Gastroesophageal sphincter (tissue), 3 donors: Measurements from ENCODE around the gene WDR27.

Experiments used
- POLR2A ChIP-seq, 2 donors: fragments of 450-650 bp; IDR thresholded peaks; one replicate each; pipeline ENCODE4 v1.6.1; 2017; ENCODE audit warnings: antibody characterized with exemption in 2 of 2, mild to moderate bottlenecking in 2 of 2, moderate library complexity in 1 of 2
- TF ChIP-seq, protein P1 (sequence below), 4 experiments: fragments of 200-600 bp in 2 of 4; fragments of 450-650 bp in 2 of 4; sonication (generic) in 1 of 4; IDR thresholded peaks; one replicate each; pipeline ENCODE4 v1.5.1; 2017 to 2019; ENCODE audit warnings: antibody characterized with exemption in 4 of 4, mild to moderate bottlenecking in 2 of 4, moderate library complexity in 2 of 4

DNA sequence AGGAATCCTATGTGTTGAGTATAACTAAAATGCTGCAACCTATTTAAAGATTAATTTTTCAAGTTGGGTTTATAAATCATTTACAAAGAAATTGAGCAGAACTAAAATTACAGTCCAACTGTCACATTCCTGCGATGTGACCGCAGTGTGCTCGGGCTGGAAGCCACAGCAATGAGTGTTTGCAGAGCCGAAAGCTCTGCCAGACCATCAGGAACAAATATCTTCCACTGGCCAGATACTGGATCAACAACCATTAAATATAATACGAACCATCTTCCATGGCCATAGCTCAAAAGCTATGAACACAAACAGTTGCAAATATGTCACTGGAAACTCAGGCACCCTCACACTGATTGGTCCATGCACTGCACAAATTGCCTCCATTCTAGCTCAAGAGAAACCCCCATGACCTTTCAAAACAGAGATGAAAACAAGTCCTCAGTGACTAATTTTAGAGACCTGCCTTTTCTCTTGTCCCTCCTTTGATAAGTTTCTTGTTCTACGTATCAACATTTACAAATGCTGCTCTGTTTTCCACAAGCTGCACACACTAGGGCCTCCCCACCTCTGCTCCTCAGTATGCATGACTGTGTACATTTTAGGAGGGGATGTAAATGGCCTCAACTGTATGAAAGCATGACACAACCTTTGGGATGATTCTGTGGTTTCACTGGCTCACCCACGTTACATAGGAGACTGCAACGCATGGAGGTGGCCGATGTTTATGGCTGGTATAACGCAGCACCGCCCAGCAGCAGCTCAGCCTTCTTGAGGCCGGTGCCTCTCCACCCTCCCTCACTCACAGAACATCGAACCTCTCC lies 171.7 kb downstream of the WDR27 start:
- TF ChIP-seq, protein P1, sequence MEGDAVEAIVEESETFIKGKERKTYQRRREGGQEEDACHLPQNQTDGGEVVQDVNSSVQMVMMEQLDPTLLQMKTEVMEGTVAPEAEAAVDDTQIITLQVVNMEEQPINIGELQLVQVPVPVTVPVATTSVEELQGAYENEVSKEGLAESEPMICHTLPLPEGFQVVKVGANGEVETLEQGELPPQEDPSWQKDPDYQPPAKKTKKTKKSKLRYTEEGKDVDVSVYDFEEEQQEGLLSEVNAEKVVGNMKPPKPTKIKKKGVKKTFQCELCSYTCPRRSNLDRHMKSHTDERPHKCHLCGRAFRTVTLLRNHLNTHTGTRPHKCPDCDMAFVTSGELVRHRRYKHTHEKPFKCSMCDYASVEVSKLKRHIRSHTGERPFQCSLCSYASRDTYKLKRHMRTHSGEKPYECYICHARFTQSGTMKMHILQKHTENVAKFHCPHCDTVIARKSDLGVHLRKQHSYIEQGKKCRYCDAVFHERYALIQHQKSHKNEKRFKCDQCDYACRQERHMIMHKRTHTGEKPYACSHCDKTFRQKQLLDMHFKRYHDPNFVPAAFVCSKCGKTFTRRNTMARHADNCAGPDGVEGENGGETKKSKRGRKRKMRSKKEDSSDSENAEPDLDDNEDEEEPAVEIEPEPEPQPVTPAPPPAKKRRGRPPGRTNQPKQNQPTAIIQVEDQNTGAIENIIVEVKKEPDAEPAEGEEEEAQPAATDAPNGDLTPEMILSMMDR (IDR thresholded peaks at IDR 0.05), result no peak
- no peak for TF ChIP-seq POLR2A (IDR thresholded peaks at IDR 0.05)
